NCI-H146 treated with DMSO at 0.1 percent for 48 hours (cell line): Measurements from ENCODE around the gene GBA3.

Experiments used
- DNase-seq: peaks from one replicate; lab custom pipeline; 2025; ENCODE audit not compliant: unreplicated experiment; lab: John Stamatoyannopoulos, UW

GBA3 gene

DNA sequence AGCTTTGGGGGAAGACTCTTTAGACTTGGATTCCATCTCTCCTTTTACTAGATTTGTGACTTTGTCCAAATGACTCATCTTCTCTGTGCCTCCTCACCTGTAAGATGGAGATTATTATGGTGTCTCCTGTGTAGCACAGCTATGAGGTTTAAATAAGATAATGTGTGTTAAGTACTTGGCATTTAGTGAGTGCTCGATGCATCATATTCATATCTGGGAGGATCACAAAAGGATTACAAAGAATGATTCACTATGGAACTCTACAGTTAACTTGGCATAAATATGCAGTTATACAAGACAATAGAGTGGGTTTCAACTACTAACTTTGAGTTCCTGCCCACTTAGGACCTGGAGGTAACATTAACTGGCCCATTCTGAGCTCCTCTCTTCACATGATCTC, 2.3 kb downstream of the GBA3 start:
- no peak for DNase-seq

GRCh38 chr4:22695917-22696316, 3.2 kb downstream of the GBA3 start:
- no peak for DNase-seq

- DNase-seq, result no peak
Observed at GRCh38 chr4:22703912-22704311, 11.2 kb downstream of the GBA3 start.

DNA sequence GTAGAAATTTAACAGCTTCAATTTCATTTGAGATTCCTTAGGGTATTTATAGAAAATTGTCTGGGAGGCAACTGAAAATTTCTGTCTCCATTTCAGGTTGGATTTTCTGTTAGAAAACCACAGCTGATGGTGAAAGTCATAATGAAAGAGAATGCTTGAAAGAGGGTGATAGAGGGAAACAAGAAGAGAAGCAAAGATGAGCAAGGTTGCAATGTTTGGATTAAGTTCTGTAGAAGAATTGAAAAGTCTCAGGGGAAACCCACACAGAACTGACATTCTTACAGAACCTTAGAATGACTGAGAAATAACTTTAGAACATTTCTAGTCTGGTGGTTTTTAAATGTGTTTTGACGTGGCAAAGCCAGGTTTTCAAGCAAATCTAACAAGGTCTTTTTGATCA, 14.7 kb downstream of the GBA3 start:
- no peak for DNase-seq

DNA sequence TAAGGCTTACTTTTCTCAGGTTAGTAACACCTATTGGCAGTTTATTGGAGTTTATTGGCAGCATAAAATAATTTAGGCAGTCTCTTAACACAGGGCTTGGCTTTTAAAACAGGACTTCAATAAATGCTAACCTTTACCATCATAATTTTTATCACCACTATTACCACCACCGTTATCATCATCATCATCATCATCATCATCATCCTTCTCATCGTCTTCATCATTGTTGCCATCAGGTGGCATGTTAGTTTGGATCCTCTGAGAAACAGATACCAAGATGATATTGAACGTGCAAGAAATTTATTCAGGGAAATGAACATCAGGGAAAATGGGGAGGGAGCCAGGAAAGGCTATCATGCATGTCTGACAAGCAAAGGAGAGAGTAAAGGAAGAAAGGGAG, 16.2 kb downstream of the GBA3 start:
- no peak for DNase-seq

GRCh38 chr4:22712105-22712504, 19.4 kb downstream of the GBA3 start:
- no peak for DNase-seq

- no peak for DNase-seq
Observed at GRCh38 chr4:22712529-22712928, 19.8 kb downstream of the GBA3 start.

DNA sequence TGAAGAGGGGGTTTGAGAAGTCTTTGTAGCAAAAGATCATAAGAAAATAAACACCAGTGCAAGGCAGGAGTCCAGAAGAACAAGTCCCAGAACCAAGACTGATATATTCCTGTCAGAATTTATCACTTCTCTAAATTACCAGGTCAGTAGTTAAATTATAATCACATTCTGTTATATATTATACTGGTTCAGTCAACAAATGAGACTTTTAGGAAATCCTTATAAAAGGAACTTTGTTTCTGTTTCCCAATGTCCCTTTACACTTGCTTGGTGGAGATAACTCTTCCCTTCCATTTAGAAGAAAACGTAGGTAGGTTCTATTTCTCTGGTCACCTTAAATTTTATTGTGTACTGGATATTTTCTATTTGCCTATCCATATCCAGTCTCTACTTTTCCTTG, 21.1 kb downstream of the GBA3 start:
- DNase-seq, result no peak

- DNase-seq, result no peak
Observed at GRCh38 chr4:22719218-22719617, 26.5 kb downstream of the GBA3 start.

DNA sequence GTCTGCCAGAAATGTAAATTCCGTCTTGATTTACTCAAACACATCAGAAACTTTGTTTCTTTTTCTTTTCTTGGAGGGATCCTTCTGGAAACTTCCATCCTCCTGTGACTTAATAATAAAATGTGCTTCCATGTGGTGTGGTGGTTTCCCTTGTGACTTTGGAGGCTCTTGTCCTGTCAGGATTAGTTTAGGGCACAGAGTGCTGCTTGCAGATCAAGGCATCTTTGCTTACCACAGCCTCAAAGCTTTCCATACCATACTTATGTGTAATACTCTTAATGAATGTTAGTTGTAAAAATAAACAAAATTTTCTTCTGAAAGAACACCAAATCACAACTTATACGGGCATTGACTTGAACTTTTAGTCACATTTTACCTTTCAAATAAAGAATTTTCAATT, 27.4 kb downstream of the GBA3 start:
- DNase-seq, result no peak

DNA sequence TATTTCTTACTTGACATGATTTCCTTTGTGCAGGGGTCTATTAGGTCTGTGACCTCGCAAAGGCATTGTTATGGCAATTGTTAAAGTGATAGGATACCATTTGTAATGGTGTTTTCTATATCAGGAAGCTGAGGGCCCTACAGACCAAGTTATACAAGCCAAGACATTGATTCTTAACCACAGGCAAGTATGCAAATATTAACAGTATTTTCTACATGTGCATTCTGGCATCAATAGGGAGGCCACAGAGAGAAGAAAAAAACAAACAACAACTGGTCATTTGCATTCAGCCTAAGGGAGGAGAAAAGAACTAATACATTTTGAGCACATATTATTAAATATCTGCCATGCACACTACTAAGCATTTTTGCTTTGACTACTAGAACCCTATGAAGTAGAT, 28.5 kb downstream of the GBA3 start:
- no peak for DNase-seq

DNA sequence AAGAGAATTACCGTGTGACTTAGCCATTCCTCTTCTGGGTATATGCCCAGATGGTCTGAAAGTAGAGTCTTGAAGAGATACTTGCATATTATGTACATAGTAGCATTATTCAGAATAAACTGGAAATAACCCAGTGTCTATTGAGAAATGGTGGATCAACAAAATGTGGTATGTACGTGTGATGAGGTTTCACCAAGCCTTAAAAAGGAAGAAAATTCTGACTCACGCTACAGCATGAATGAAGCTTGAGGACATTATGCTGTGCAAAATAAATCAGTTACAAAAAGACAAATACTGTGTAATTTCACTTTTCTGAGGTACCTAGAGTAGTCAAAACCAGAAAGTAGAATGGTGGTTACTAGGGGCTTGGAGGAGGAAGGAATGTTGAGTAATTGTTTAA, 37.3 kb downstream of the GBA3 start:
- DNase-seq, result no peak

DNA sequence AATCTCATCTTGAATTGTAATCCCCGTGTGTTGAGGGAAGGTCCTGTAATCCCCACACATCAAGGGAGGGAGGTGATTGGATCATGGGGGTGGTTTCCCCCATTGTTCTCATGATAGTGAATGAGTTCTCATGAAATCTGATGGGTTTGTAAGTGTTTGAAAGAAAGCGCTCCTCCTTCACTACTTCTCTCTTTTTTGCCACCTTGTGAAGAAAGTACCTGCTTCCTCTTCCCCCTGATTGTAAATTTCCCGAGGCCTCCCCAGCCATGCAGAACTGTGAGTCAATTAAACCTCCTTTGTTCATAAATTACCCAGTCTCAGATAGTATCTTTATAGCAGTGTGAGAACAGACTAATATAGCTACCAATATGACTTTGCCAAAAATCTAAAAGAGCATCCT, 41.1 kb downstream of the GBA3 start:
- no peak for DNase-seq

GRCh38 chr4:22736912-22737311, 44.2 kb downstream of the GBA3 start:
- DNase-seq, result no peak

DNA sequence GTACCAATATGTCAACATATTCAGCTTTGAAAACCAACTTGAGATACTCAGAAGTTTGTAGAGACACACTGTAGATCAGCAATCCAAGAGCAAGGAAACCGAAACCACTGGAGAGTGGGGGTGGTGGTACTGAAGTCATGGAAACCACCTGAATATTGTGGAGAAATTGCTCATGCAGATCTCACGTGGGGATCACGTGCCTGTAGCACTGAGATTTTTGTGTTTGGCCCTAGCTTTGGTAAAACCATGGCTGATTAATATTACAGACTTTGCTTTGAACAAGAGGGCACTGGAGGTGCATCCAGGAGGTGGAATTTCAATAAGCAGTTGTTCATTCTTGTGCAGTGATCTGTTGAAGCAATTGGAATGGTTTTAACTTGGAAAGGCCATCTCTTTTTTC, 47.2 kb downstream of the GBA3 start:
- no peak for DNase-seq

DNA sequence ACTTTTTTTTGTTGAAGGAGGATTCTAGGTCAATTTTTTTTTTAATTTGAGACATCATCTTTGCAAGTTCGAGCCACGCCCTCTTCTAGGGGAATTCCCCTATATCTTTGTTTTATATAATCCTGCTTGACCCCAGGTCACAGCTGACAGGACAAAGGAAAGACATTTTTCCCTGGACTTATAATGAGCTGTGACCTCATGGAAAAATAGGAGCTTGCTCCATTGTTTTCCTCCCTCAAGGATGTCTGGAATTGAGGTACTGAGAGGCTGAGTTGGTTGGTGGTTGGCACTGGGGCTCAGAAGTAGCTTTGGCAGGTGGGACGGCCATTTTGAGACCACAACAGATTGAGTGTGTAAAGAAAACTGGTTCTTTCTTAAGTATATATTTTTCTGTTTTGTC, 49.0 kb downstream of the GBA3 start:
- DNase-seq, result no peak

- no peak for DNase-seq
Observed at GRCh38 chr4:22743290-22743689, 50.6 kb downstream of the GBA3 start.

DNA sequence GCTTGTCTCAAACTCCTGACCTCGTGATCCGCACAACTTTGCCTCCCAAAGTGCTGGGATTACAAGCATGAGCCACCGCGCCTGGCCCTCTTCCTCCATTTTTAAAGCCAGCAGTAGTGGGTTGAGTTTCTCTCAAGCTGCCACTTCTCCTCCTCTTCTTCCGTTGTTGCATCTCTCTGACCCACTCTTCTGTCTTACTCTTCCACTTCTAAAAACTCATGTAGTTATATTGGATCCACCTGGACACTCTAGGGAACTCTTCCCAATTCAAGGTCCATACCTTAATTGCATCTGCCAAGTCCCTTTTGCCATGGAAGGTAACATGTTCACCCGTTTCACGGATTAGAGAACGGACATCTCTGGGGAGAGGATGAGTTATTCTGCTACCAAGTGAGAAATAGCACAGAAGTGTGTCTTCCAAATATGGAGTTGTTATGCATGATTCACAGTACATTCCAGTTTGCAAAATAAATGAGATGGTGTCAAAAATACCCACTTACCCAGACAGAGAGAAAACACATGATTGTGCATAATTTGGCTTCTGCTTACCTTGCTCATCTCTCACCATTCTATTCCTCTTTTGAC, 51.8 kb downstream of the GBA3 start:
- no peak for DNase-seq

- no peak for DNase-seq
Observed at GRCh38 chr4:22745234-22745633, 52.5 kb downstream of the GBA3 start.

- DNase-seq, result no peak
Observed at GRCh38 chr4:22754116-22754515, 61.4 kb downstream of the GBA3 start.

DNA sequence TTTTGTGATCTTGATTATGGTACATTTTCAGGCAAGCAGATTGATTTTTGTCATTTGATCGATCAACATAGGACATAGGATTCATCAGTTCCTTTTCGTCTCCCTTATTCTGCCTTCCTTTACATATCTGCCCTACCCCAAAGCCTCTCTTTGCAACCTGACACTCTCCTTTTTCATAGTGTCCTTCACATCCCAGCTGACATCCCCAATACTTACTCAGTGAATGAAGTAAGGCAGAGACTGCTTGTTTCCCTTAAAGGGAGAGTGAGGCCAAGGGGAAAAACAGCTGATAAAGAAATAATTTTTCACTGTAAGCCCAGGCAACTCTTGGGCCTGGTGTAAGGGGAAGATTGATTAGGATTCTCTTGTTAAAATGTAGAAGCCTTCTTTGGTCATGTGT, 69.8 kb downstream of the GBA3 start:
- no peak for DNase-seq

- DNase-seq, result no peak
Observed at GRCh38 chr4:22764183-22764582, 71.4 kb downstream of the GBA3 start.

DNA sequence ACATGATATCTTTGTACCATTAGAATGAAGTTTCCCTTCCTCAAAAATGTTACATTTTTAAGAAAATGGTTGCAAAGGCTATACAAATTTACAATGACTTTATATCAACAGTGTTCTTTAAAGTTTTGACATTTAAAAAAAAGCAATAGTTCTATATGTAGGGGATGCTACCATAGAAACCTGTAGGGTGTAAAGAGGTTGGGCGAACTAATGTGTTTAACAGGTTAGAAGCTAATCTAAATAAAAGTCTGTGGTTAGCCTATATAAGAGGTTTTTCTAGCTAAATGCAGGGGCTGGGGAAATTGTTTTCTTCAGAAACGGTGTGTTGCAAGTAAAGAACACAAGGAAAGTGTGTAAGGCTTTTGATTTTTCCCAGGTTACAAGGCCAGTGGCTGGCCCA, 73.3 kb downstream of the GBA3 start:
- no peak for DNase-seq
